Measurements from ENCODE around the gene AMDHD2. TPM values are rescaled to one million over a fixed set of nuclear protein-coding genes. Genes with fewer than 3 reads are reported as not detected.
"Not testable (repeated sequence)": the region's sequence is repeated elsewhere in the genome, so short reads cannot be mapped to it uniquely, and the experiment has no call there.

Gene AMDHD2
- total RNA-seq, 4 donors from 2014 or later = 7.9 to 36.5 (median 22.0) TPM

GRCh38 chr16:2531371-2531695 is 11.2 kb downstream of the AMDHD2 start, which contains the start of gene CEMP1:
TSS of gene CEMP1 (minus strand) at chr16:2531408. CDS start at chr16:2531073, 335 bp downstream.
- no peaks in the 10 kb centered on the region for H3K36me3 ChIP-seq
- no peaks in the 10 kb centered on the region for H3K9me3 ChIP-seq
- intact Hi-C loops (cut with DNase I; ENCODE audit: low total_unique reads) = no loop called here
- H3K4me1 ChIP-seq = no peaks in the 10 kb centered on the region
- peak within 1 kb of the TSS; percentile 64 to 76 for H3K4me3 ChIP-seq
- TF ChIP-seq POLR2A (IDR thresholded peaks at IDR 0.05) (no peak), CTCF (IDR thresholded peaks at IDR 0.05) (no peak)
- no peaks in the 10 kb centered on the region for H3K27me3 ChIP-seq
- peak in 1 of 2 donors; percentile 52 for DNase-seq
- H3K27ac ChIP-seq = peak within 1 kb of the TSS; percentile 92 to 96

- Histone ChIP-seq H3K36me3 (no peaks in the 10 kb centered on the region), H3K9me3 (no peaks in the 10 kb centered on the region), H3K27me3 (no peaks in the 10 kb centered on the region), H3K4me1 (no peaks in the 10 kb centered on the region), H3K4me3 (peak overlapping the region; percentile 64 to 76), H3K27ac (peak overlapping the region; percentile 92 to 96)
- DNase-seq = peak; percentile 98 to 99
- intact Hi-C loops (cut with DNase I; ENCODE audit: low total_unique reads) = no loop called here
- TF ChIP-seq CTCF (IDR thresholded peaks at IDR 0.05) (peak in 1 of 4 experiments; percentile 29), POLR2A (IDR thresholded peaks at IDR 0.05) (peak; percentile 85 to 87)
Measured at GRCh38 chr16:2531696-2532493, 11.7 kb downstream of the AMDHD2 start.

GRCh38 chr16:2532494-2533141 is 12.4 kb downstream of the AMDHD2 start:
- H3K4me3 ChIP-seq = peak overlapping the region; percentile 64 to 76
- no peaks in the 10 kb centered on the region for H3K36me3 ChIP-seq
- TF ChIP-seq POLR2A (IDR thresholded peaks at IDR 0.05) (no peak), CTCF (IDR thresholded peaks at IDR 0.05) (peak in 1 of 4 experiments; percentile 14)
- peak; percentile 73 to 84 for DNase-seq
- intact Hi-C loops (cut with DNase I; ENCODE audit: low total_unique reads) = no loop called here
- no peaks in the 10 kb centered on the region for H3K27me3 ChIP-seq
- H3K9me3 ChIP-seq = no peaks in the 10 kb centered on the region
- H3K4me1 ChIP-seq = no peaks in the 10 kb centered on the region
- H3K27ac ChIP-seq = peak overlapping the region; percentile 92 to 96

- Histone ChIP-seq H3K27ac (peak overlapping the region; percentile 92 to 96), H3K4me3 (peak overlapping the region; percentile 64 to 76)
- intact Hi-C loops (cut with DNase I; ENCODE audit: low total_unique reads); H3K9me3 ChIP-seq; H3K36me3 ChIP-seq; H3K4me1 ChIP-seq; H3K27me3 ChIP-seq: not testable (repeated sequence)
- peak in 1 of 2 donors; percentile 15 for DNase-seq
Measured at GRCh38 chr16:2533142-2533755, 13.1 kb downstream of the AMDHD2 start.

- H3K4me3 ChIP-seq = no peak overlapping the region
- H3K27me3 ChIP-seq = no peaks in the 10 kb centered on the region
- H3K36me3 ChIP-seq = no peaks in the 10 kb centered on the region
- no peak for DNase-seq
- no peak overlapping the region for H3K27ac ChIP-seq
- peaks cover under 1 to 1% of the 10 kb centered on the region in 2 donors for H3K4me1 ChIP-seq
- no peaks in the 10 kb centered on the region for H3K9me3 ChIP-seq
- intact Hi-C loops (cut with DNase I; ENCODE audit: low total_unique reads) = no loop called here
- no peak for TF ChIP-seq CTCF (IDR thresholded peaks at IDR 0.05)
- no peak for TF ChIP-seq POLR2A (IDR thresholded peaks at IDR 0.05)
Measured at GRCh38 chr16:2533912-2534311, 13.7 kb downstream of the AMDHD2 start.

GRCh38 chr16:2534335-2534734 is 14.2 kb downstream of the AMDHD2 start:
- H3K27me3 ChIP-seq; H3K4me1 ChIP-seq; H3K27ac ChIP-seq; intact Hi-C loops (cut with DNase I; ENCODE audit: low total_unique reads); H3K9me3 ChIP-seq; DNase-seq; H3K4me3 ChIP-seq; H3K36me3 ChIP-seq: not testable (repeated sequence)
